B cell (primary cell): ENCODE results near the gene GRID1. TPM values are rescaled to one million over a fixed set of nuclear protein-coding genes. Genes with fewer than 3 reads are reported as not detected.

ENCODE experiments used
- ATAC-seq: fragments of 200-7000 bp; cut with Tn5 transposase; one replicate; pipeline ENCODE4 v1.10.0; 2021; ENCODE audit warnings: low read depth, mild to moderate bottlenecking, moderate number of reproducible peaks, moderate library complexity
- CTCF ChIA-PET: fragments of 350-600 bp; sonication (Branson Sonifier 250); formaldehyde crosslinking; loops from one replicate; lab custom pipeline; 2021; ENCODE audit warnings: antibody characterized with exemption, inconsistent platforms; lab: Charles Lee
- POLR2A ChIA-PET: fragments of 350-600 bp; sonication (Branson Sonifier 250); formaldehyde crosslinking; loops from one replicate; lab custom pipeline; 2021; ENCODE audit warnings: antibody characterized with exemption; lab: Charles Lee
- DNase-seq: peaks from one replicate; pipeline ENCODE4 v3.0.0; 2013
- H2AFZ ChIP-seq: 2 replicates; pipeline ENCODE4 v1.6.1; 2012; ENCODE audit warnings: mild to moderate bottlenecking, low read depth, low read length; ENCODE audit not compliant: insufficient read depth, poor library complexity, severe bottlenecking
- H3K27ac ChIP-seq, 2 donors: 1 replicate in 1 of 2; 2 replicates in 1 of 2; pipeline ENCODE4 v1.5.1; 2012 to 2013; ENCODE audit warnings: low read length in 2 of 2, mild to moderate bottlenecking in 2 of 2, moderate library complexity in 1 of 2
- H3K27me3 ChIP-seq, 4 experiments: fragments of 200-600 bp in 1 of 4; sonication (generic) in 1 of 4; replicated peaks in 1 of 4; 1 replicate in 2 of 4; 2 replicates in 2 of 4; pipeline versions ENCODE4 v1.6.1 to v1.7.0; 2013 to 2016; ENCODE audit warnings: low read length in 3 of 4, mild to moderate bottlenecking in 2 of 4, mixed read lengths in 1 of 4, moderate library complexity in 1 of 4; ENCODE audit not compliant: insufficient read depth in 4 of 4, control insufficient read depth in 3 of 4; ENCODE audit errors: control extremely low read depth in 1 of 4
- H3K36me3 ChIP-seq, 2 experiments: replicated peaks in 1 of 2; 1 replicate in 1 of 2; 2 replicates in 1 of 2; pipeline versions ENCODE4 v1.6.1 to v1.7.1; 2013; ENCODE audit warnings: low read length in 1 of 2; ENCODE audit not compliant: insufficient read depth in 2 of 2, control insufficient read depth in 1 of 2; ENCODE audit errors: control extremely low read depth in 1 of 2, extremely low read depth in 1 of 2
- H3K4me1 ChIP-seq, 2 donors: fragments of 200-600 bp in 1 of 2; sonication (generic) in 1 of 2; 1 replicate in 1 of 2; 2 replicates in 1 of 2; pipeline versions ENCODE4 v1.5.1 to v1.6.1; 2013 to 2017; ENCODE audit warnings: low read length in 2 of 2; ENCODE audit not compliant: control insufficient read depth in 2 of 2, insufficient read depth in 2 of 2
- H3K4me2 ChIP-seq: replicated peaks from 2 replicates; pipeline ENCODE3; 2012; ENCODE audit warnings: mild to moderate bottlenecking, low read depth, low read length; ENCODE audit not compliant: poor library complexity, severe bottlenecking
- H3K4me3 ChIP-seq, 5 experiments: fragments of 200-600 bp in 1 of 5; sonication (generic) in 1 of 5; 1 replicate in 3 of 5; 2 replicates in 2 of 5; pipeline versions ENCODE4 v1.5.1 to v1.7.0; 2011 to 2016; ENCODE audit warnings: low read length in 4 of 5, mild to moderate bottlenecking in 4 of 5, low read depth in 2 of 5, control low read depth in 1 of 5, moderate library complexity in 1 of 5; ENCODE audit not compliant: insufficient read depth in 1 of 5; ENCODE audit errors: control extremely low read depth in 1 of 5, extremely low read depth in 1 of 5
- H3K79me2 ChIP-seq: fragments of 200-600 bp; sonication (generic); one replicate; pipeline ENCODE4 v1.6.0; 2016; ENCODE audit warnings: low read length; ENCODE audit not compliant: control insufficient read depth, insufficient read depth
- H3K9ac ChIP-seq: fragments of 200-600 bp; sonication (generic); 2 replicates; pipeline ENCODE4 v1.6.1; 2017; ENCODE audit warnings: mild to moderate bottlenecking, low read length, moderate library complexity
- H3K9me3 ChIP-seq, 3 donors: one replicate each; pipeline versions ENCODE4 v1.6.1 to v1.7.1; 2013; ENCODE audit warnings: low read length in 2 of 3; ENCODE audit not compliant: control insufficient read depth in 2 of 3, insufficient read depth in 1 of 3; ENCODE audit errors: control extremely low read depth in 1 of 3
- H4K20me1 ChIP-seq: 2 replicates; pipeline ENCODE4 v1.6.0; 2012; ENCODE audit warnings: mild to moderate bottlenecking, low read length; ENCODE audit not compliant: insufficient read depth, control insufficient read depth, poor library complexity, severe bottlenecking
- H3K27ac Mint-ChIP-seq: one replicate; pipeline ENCODE4 v1.8.0; 2021; ENCODE audit warnings: mixed read lengths
- H3K27me3 Mint-ChIP-seq: one replicate; pipeline ENCODE4 v1.8.0; 2021; ENCODE audit warnings: mixed read lengths
- H3K4me1 Mint-ChIP-seq: one replicate; pipeline ENCODE4 v1.8.0; 2021; ENCODE audit warnings: mixed read lengths
- H3K4me3 Mint-ChIP-seq: one replicate; pipeline ENCODE4 v1.8.0; 2021; ENCODE audit warnings: mixed read lengths
- H3K9me3 Mint-ChIP-seq: one replicate; pipeline ENCODE4 v1.8.0; 2022; ENCODE audit warnings: mixed read lengths; ENCODE audit not compliant: insufficient read depth
- CTCF ChIP-seq: fragments of 200-600 bp; IDR thresholded peaks from one replicate; pipeline ENCODE4 v1.8.0; 2022; ENCODE audit warnings: antibody characterized with exemption, mild to moderate bottlenecking
- EZH2 ChIP-seq: IDR thresholded peaks from 2 replicates; pipeline ENCODE4 v1.6.1; 2012; ENCODE audit warnings: borderline replicate concordance, low read depth, mild to moderate bottlenecking, moderate library complexity, low read length; ENCODE audit not compliant: insufficient read depth, poor library complexity, severe bottlenecking
- WGBS: methylation state at CpG from one replicate; pipeline ENCODE4 v1.1.5; 2013; ENCODE audit warnings: missing lambda C conversion rate; ENCODE audit not compliant: insufficient coverage; 5-methylcytosine and 5-hydroxymethylcytosine counted together
- intact Hi-C: fragments of 100-400 bp; cut with micrococcal nuclease; formaldehyde crosslinking; loops from one replicate; pipeline ENCODE4 v1.10.0; 2022
- polyA plus RNA-seq: library from polyadenylated mRNA; depleted of rRNA; stranded (reverse); fragments of >200 nt; gene quantifications from 2 replicates; pipeline ENCODE4 v1.2.3, GENCODE V29; 2012
- total RNA-seq, 2 donors: library from RNA; stranded (reverse); fragments of 120-200 nt in 1 of 2; gene quantifications; 1 replicate in 1 of 2; 2 replicates in 1 of 2; pipeline versions ENCODE4 v1.2.3 to v1.2.4, GENCODE V29; 2013 to 2022

GRID1 gene
- total and polyA plus RNA-seq, 2 donors (not counting 1 experiment from before 2014, with no cell fraction given), result not detected

GRCh38 chr10:86192691-86193090, 173.9 kb downstream of the GRID1 start:
- WGBS, result 100% methylated on average over 1 of the region's 3 CpGs
- H3K9me3 Mint-ChIP-seq, result no peaks in the 10 kb centered on the region
- TF ChIP-seq EZH2, result no peak
- no peak for TF ChIP-seq CTCF
- Histone ChIP-seq H3K9ac (no peak overlapping the region), H3K36me3 (no peaks in the 10 kb centered on the region), H3K79me2 (no peaks in the 10 kb centered on the region), H2AFZ (no peak overlapping the region), H3K4me3 (no peak overlapping the region), H3K4me2 (no peak overlapping the region), H3K27ac (no peak overlapping the region), H3K9me3 (no peaks in the 10 kb centered on the region), H3K4me1 (no peaks in the 10 kb centered on the region), H3K27me3 (peaks cover 0 to 3% (median 0%) of the 10 kb centered on the region in 4 experiments), H4K20me1 (no peaks in the 10 kb centered on the region)
- ATAC-seq, result no peak
- ChIA-PET CTCF (no interaction called here), POLR2A (no interaction called here)
- no peak for DNase-seq
- H3K4me1 Mint-ChIP-seq, result no peaks in the 10 kb centered on the region
- no peak overlapping the region for H3K4me3 Mint-ChIP-seq
- peaks cover 29% of the 10 kb centered on the region for H3K27me3 Mint-ChIP-seq
- H3K27ac Mint-ChIP-seq, result no peak overlapping the region
- intact Hi-C loops, result no loop called here

GRCh38 chr10:86192147-86192546, 174.4 kb downstream of the GRID1 start:
- Histone ChIP-seq H3K36me3 (no peaks in the 10 kb centered on the region), H3K9ac (no peak overlapping the region), H3K79me2 (no peaks in the 10 kb centered on the region), H3K27ac (no peak overlapping the region), H4K20me1 (no peaks in the 10 kb centered on the region), H3K4me1 (no peaks in the 10 kb centered on the region), H3K4me3 (no peak overlapping the region), H2AFZ (no peak overlapping the region), H3K27me3 (peaks cover 0 to 3% (median 0%) of the 10 kb centered on the region in 4 experiments), H3K4me2 (no peak overlapping the region), H3K9me3 (no peaks in the 10 kb centered on the region)
- Mint-ChIP-seq H3K4me1 (no peaks in the 10 kb centered on the region), H3K9me3 (no peaks in the 10 kb centered on the region), H3K27me3 (peaks cover 33% of the 10 kb centered on the region), H3K27ac (no peak overlapping the region), H3K4me3 (no peak overlapping the region)
- ChIA-PET POLR2A (no interaction called here), CTCF (no interaction called here)
- intact Hi-C loops, result no loop called here
- no peak for TF ChIP-seq CTCF
- no peak for TF ChIP-seq EZH2
- DNase-seq, result no peak
- WGBS, result 97% methylated on average over 3 of the region's 6 CpGs
- no peak for ATAC-seq
